Stimulated activated CD4-positive, alpha-beta T cell treated with anti-CD3 and anti-CD28 coated beads, Interleukin-1b, Interleukin-23, amount 100 ng/mL, for 24 hours (primary cell): ENCODE measurements around the gene SFXN3.

Experiments used
- DNase-seq, 4 experiments: peaks; one replicate each; pipeline ENCODE4 v3.0.0-alpha.2; 2020; ENCODE audit warnings: low read depth in 4 of 4, low spot score in 1 of 4

SFXN3 gene

GRCh38 chr10:101031128-101031795, at the start of gene SFXN3, which contains the start of gene PDZD7:
SFXN3 (plus strand) TSS chr10:101031234; CDS start chr10:101034695, 3,461 bp downstream.
PDZD7 (minus strand) TSS chr10:101031129; CDS start chr10:101030219, 910 bp downstream.
- DNase-seq = peak; percentile 90 to 96 (median 94)

GRCh38 chr10:100982916-100983830, 47.9 kb upstream of the SFXN3 start:
- no peak for DNase-seq

- no peak for DNase-seq
Observed at GRCh38 chr10:100983868-100984671, 47.0 kb upstream of the SFXN3 start.

GRCh38 chr10:100984672-100985177, 46.3 kb upstream of the SFXN3 start:
- no peak for DNase-seq

- no peak for DNase-seq
Observed at GRCh38 chr10:100985336-100985735, 45.7 kb upstream of the SFXN3 start.

- no peak for DNase-seq
Observed at GRCh38 chr10:100986623-100986951, 44.4 kb upstream of the SFXN3 start.

GRCh38 chr10:100986952-100987684, 43.9 kb upstream of the SFXN3 start, which contains the start of the genes MRPL43 and TWNK:
MRPL43 (minus strand) TSS chr10:100987497; CDS start chr10:100987443, 54 bp downstream.
TWNK (plus strand) TSS chr10:100987543; CDS start chr10:100988211, 668 bp downstream.
- DNase-seq = peak; percentile 76 to 79 (median 78)

- DNase-seq = no peak
Observed at GRCh38 chr10:100987685-100988049, 43.4 kb upstream of the SFXN3 start.

GRCh38 chr10:100988166-100988565, 42.9 kb upstream of the SFXN3 start:
- DNase-seq = no peak

- DNase-seq = no peak
Observed at GRCh38 chr10:100989088-100989487, 41.9 kb upstream of the SFXN3 start.

- DNase-seq = no peak
Observed at GRCh38 chr10:100993986-100994708, 36.9 kb upstream of the SFXN3 start.

GRCh38 chr10:100995181-100995580, 35.9 kb upstream of the SFXN3 start:
- no peak for DNase-seq

- no peak for DNase-seq
Observed at GRCh38 chr10:100996678-100997359, 34.2 kb upstream of the SFXN3 start.

GRCh38 chr10:100997360-100998182, 33.5 kb upstream of the SFXN3 start:
- peak in 3 of 4 experiments; percentile 45 to 52 (median 51) for DNase-seq

GRCh38 chr10:100998183-100998990, 32.6 kb upstream of the SFXN3 start:
- peak in 3 of 4 experiments; percentile 43 to 59 (median 43) for DNase-seq

- DNase-seq = peak; percentile 59 to 68 (median 66)
Observed at GRCh38 chr10:100998991-100999741, 31.9 kb upstream of the SFXN3 start.

- DNase-seq = no peak
Observed at GRCh38 chr10:100999742-101000126, 31.3 kb upstream of the SFXN3 start, which contains the start of gene LZTS2. LZTS2 (plus strand) TSS chr10:100999808; CDS start chr10:101002539, 2,731 bp downstream.
